ENCODE results near the gene THEM4.

The THEM4 gene

GRCh38 chr1:151909167-151910149 lies at the start of gene THEM4:
TSS of gene THEM4 (minus strand) at chr1:151909511. CDS start at chr1:151909458, 53 bp downstream.
- DNase-seq, result peak; percentile 74

DNA sequence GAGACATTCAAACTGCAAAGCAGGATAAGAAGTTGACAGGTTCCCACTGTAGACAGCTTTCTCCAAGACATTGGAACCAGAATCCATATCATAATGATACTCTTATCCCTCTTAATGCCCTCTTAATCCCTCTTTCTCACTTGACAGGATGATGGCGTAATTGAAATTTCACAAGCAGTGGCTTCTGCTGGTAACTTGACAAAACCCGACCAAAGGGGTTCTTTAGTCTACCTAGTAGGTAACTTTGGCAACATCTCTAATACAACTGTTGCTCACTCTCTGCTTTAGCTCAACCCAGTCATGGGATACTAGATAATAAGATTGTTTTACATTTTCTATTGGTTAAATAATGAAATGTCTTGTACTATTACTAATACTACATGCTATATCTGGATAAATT lies 49.6 kb upstream of the THEM4 start:
- peak; percentile 54 for DNase-seq

GRCh38 chr1:151956957-151957497 lies 47.7 kb upstream of the THEM4 start:
- no peak for DNase-seq

- DNase-seq, result no peak
These were observed 44.2 kb upstream of the THEM4 start for GRCh38 chr1:151953409-151954094.

- no peak for DNase-seq
These were observed 43.5 kb upstream of the THEM4 start for GRCh38 chr1:151952811-151953210.

- DNase-seq, result no peak
These were observed 40.3 kb upstream of the THEM4 start for GRCh38 chr1:151949371-151950193.

DNA sequence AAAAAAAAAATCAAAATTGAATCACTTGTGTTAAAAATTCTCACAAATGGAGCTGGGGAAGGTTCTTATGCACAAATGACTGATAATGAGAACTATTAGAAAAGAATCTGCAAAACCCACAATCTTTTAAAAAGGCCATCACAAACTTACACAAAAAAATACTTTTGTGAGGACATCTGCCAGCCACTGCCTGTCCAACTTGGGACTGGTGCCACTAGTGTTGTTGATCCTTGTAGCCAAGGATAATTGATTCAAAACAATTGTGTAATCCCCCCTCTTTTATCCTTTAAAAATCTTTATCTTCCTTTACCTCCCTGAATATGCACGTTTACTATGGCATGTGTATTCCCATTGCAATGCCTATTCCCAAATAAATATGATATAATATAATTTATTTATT lies 39.2 kb upstream of the THEM4 start:
- no peak for DNase-seq

DNA sequence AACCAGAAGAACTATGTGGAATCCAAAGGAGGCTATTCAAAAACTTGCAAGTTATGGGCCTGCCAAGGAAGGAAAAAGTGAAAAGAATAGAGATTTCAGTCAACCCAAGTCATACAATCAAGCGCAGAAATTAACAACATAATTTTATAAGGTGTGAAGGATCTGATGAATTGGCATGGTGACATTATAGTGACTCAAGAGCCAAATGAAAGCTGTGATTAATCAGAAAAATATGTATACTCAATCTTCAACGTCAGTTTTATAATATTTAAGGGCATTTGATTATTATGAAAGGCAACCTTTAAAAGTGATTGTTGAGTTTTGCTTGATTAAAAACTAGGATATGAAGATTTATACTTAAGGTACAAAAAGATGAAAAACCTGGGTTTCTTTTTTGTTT lies 37.8 kb upstream of the THEM4 start:
- DNase-seq, result no peak

- DNase-seq, result no peak
These were observed 36.7 kb upstream of the THEM4 start for GRCh38 chr1:151945725-151946722.

DNA sequence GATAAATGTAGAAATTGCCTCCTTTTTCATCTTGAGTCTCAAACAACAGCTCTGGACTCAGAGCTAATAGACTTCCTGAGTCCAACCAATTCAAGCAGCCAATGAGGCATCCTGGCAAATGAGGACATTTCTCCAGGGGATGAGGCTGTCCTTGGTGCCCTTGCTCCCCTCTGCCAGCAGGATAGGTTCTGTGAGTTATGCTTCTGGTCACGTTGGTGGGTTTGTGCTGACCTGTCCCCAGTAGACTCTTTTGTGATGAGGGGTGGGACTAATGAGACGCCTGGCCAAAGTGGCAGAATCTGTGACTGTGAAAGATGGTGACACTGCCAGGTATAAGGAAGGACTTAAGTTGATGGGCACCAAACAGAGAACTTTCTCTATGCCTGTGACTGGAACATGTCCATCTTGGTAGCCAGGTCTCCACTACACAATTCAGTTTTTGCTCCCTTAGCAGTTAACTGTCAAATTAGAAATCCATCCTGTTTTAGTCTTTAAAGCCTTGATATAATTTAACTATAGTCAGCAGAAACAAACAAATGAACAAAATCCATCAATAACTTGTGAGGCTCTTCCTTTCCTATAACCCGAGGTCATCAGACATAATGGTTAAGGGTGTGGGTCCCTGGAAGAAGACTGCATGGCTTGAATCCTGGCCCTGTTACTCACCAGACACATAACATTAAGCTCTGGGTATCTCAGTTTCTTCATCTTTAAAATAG lies 35.7 kb upstream of the THEM4 start:
- no peak for DNase-seq

DNA sequence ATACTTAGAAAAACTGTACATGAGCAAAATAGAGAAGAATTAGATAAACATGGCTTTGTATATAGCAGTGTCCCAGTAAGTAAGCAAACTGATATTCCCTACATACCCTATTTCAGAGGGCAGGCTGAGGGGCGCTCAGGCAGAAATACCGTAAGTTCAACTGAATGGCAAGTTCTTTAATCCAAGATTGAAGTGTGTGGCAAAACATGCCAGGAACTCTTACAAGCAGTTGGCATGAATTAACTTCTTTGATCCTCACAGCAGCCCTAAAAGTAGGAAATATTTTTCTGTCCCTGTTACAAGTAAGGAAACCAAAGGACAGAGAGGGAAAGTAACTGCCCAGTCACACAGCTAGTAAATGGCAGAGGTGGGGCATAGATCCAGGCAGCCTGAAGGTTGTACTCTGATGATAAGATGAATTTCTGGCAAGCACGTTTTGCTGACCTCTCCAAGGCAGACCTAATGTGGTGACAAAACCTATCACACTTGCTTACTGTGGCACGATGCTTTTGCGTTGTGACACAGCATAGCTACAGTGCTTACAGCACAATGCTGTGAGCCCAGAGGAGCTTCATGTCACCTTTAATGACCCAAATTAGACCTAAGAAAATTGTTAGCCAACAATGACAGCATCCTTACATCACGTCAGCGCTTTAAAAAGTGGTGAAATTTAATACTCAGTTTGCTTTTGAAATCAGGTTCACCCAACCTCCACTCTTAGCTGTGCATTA lies 35.0 kb upstream of the THEM4 start:
- no peak for DNase-seq

DNA sequence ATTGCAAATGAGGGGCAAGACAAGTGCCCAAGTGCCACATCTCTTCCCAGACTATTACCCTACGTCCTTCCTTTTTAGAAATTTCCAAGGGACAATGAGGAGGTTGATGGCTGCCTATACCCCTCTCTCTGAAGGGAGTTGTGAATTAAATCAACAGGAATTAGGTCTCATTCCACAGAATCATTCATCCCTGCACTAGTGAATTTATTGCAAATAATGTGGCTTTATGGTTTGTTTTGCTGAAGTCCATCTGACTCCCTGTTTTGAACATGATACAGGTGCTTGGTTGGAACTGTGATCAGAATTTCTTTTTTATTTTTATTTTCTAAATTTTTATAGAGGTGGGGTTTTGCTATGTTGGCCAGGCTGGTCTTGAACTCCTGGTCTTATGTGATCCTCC lies 34.3 kb upstream of the THEM4 start:
- DNase-seq, result no peak

- no peak for DNase-seq
These were observed 33.6 kb upstream of the THEM4 start for GRCh38 chr1:151942882-151943281.

DNA sequence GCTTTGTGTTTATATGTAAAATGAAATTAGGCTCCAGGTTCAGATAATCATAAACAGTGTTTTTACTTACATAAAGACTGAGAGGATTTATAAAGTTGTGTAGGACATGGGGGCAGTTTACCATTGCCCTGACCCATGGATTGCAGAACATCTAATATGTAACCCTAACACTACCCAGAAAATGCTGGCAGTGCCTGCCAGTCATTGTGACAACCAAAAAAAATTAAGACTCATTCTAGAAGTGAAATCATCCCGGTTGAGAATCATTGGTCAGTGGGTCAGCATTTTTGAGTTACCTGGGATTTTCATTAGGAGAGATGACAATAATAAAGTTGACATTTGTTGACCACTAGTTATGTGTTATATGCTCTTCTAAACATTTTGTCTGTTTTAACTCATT lies 31.2 kb upstream of the THEM4 start:
- DNase-seq, result no peak

DNA sequence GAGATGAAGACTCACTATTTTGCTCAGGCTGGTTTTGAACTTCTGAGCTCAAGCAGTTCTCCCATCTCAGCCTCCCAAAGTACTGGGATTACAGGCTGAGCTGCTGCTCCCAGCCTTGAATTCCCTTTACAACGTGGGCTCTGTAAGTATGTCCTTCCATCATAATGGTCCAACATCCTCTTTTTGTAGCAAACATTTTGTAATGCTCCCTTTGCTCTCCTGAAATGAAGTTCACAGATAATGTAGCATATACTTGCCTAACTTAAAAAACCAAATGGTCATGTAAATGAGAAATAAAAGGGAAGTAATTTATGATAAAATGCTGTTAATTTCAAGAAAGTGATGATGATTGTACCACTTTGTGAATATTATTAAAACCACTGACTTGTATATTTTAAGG lies 30.5 kb upstream of the THEM4 start:
- DNase-seq, result no peak

DNA sequence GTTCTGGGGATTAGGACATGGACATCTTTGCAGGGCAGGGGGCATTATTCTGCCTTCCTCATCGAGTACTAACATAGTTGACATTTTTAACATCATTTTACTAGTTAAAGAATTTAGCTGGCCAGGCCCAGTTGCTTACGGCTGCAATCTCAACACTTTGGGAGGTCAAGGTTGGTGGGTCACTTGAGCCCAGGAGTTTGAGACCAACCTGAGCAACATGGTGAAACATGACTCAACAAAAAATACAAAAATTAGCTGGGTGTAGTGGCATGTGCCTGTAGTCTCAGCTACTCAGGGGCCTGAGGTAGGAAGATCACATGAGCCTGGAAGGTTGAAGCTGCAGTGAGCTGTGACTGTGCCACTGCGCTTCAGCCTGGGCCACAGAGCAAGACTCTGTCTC lies 29.8 kb upstream of the THEM4 start:
- no peak for DNase-seq

DNA sequence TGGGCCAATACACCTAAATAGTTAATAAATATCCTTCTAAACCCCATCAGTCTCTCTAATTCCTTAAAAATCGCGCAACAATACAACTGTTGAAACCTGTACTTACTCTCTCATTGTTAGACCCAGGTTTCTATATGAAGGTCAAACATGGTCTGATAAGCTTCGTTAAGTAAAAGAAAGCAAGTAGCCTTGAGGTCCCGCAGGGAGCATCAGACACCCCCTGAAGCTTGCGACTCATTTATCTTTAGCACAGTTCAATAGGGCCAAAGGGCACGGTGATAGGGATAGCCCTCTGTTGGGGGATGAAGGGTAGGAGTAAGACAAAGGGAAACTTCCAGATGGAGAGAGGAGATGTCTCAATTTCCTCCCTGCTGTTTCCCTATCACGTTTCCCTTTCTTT lies 27.3 kb upstream of the THEM4 start:
- no peak for DNase-seq

DNA sequence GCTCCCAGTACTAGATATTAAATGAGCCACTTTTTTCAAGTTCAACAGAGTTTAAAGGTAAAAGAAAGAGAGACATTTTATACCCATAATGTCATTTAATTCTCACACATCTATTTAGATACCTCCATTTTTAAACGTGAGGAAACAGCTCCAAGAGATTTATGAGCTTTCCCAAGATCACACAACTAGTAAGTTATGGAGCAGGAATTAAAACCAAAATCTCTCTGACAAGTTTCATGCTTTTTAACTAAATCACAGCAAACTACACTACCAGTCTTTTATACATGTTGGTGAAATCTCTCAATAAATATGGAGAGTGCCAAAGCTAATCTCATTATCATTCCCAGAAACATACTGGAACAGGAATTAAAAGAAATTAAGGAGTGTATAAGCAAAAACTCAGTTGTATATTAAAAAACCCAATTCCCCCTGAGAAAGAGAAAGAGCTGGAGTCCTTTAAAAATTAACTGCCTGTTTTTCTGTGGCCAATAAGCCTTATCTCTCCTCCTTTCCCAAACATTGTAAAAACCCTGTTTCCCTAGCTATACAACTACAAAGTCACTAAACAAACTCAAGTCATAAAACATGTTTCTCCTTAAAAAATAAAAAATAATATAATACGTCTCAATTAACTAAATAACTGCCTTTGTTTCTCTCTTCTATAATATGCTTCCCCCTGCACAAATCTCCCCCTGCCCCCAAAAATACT lies 26.7 kb upstream of the THEM4 start:
- DNase-seq, result no peak

DNA sequence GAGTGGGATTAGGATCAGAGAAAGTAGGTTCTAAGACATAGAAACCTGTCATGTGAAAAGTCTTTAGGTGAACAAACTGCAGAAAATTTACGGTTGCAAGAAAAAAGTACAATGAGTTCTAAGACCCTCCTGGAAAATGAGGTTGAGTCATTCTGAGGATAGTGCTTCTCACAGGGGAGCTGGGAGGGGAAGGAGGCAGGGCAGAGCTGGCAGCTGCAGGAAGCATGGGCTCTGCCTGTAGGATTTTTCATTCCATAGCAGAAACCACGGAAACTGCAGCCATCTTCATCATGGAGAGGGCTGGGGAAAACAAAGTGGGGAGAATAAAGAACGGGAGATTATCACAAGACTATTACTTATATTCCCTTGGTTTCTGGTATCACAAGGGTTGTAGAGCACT lies 25.8 kb upstream of the THEM4 start:
- DNase-seq, result no peak

All from NCI-H524 treated with DMSO at 0.1 percent for 48 hours (cell line).